Activated CD4-positive, alpha-beta T cell treated with anti-CD3 and anti-CD28 coated beads, Interleukin-2, amount 10 ng/mL, durations not matched to agents 7 days and 5 days (primary cell): Measurements from ENCODE around the gene RAB3D. TPM values are rescaled to one million over a fixed set of nuclear protein-coding genes. Genes with fewer than 3 reads are reported as not detected.

Source experiments
- CTCF ChIA-PET: fragments of 350-600 bp; sonication (Branson Sonifier 250); formaldehyde crosslinking; loops from one replicate; lab custom pipeline; 2021; ENCODE audit warnings: antibody characterized with exemption; lab: Charles Lee
- POLR2A ChIA-PET: fragments of 350-600 bp; sonication (Branson Sonifier 250); formaldehyde crosslinking; loops from one replicate; lab custom pipeline; 2021; ENCODE audit warnings: antibody characterized with exemption; lab: Charles Lee
- DNase-seq: peaks from one replicate; pipeline ENCODE4 v3.0.0-alpha.2; 2020
- H3K27ac Mint-ChIP-seq: one replicate; pipeline ENCODE4 v1.8.0; 2021; ENCODE audit warnings: mild to moderate bottlenecking, moderate library complexity, mixed read lengths
- H3K27me3 Mint-ChIP-seq: one replicate; pipeline ENCODE4 v1.8.0; 2021; ENCODE audit warnings: mixed read lengths
- H3K36me3 Mint-ChIP-seq: one replicate; pipeline ENCODE4 v1.8.0; 2021; ENCODE audit warnings: low read depth, mixed read lengths
- H3K4me1 Mint-ChIP-seq: one replicate; pipeline ENCODE4 v1.8.0; 2021; ENCODE audit warnings: mixed read lengths
- H3K4me3 Mint-ChIP-seq: one replicate; pipeline ENCODE4 v1.8.0; 2021; ENCODE audit warnings: mild to moderate bottlenecking, moderate library complexity, mixed read lengths
- H3K9me3 Mint-ChIP-seq: one replicate; pipeline ENCODE4 v1.8.0; 2021; ENCODE audit warnings: mixed read lengths
- total RNA-seq, 2 experiments: library from RNA; stranded (reverse); gene quantifications; one replicate each; pipeline ENCODE4 v1.2.3, GENCODE V29; 2021

The RAB3D gene
- total RNA-seq, 2 experiments from 2014 or later = 3.2 to 3.6 TPM

- H3K9me3 Mint-ChIP-seq = no peaks in the 10 kb centered on the region
- peaks cover 44% of the 10 kb centered on the region for H3K27me3 Mint-ChIP-seq
- H3K36me3 Mint-ChIP-seq = no peaks in the 10 kb centered on the region
- CTCF ChIA-PET = interaction anchor here (0.6 to 1.5 kb wide), 2 partner anchors 186 to 793 kb away, joined by 4 read pairs; no protein-coding TSS in a partner anchor
- no peak overlapping the region for H3K27ac Mint-ChIP-seq
- DNase-seq = no peak
- no peak overlapping the region for H3K4me3 Mint-ChIP-seq
- POLR2A ChIA-PET = no interaction called here
- peaks cover 9% of the 10 kb centered on the region for H3K4me1 Mint-ChIP-seq
These were observed 43.2 kb downstream of the RAB3D start for GRCh38 chr19:11296264-11296663.

- CTCF ChIA-PET = interaction anchor here (0.6 to 1.5 kb wide), 2 partner anchors 187 to 794 kb away, joined by 4 read pairs; no protein-coding TSS in a partner anchor
- Mint-ChIP-seq H3K27me3 (peaks cover 43% of the 10 kb centered on the region), H3K27ac (no peak within 1 kb of the TSS), H3K4me3 (no peak within 1 kb of the TSS), H3K4me1 (peaks cover 9% of the 10 kb centered on the region), H3K36me3 (no peaks in the 10 kb centered on the region), H3K9me3 (no peaks in the 10 kb centered on the region)
- POLR2A ChIA-PET = no interaction called here
- no peak for DNase-seq
These were observed 43.7 kb downstream of the RAB3D start, which contains the start of gene TSPAN16 for GRCh38 chr19:11295665-11296245. Gene TSPAN16, plus strand, starts transcription at chr19:11296160. Its CDS starts 138 bp downstream, at chr19:11296298.

GRCh38 chr19:11295180-11295579 lies 44.3 kb downstream of the RAB3D start:
- H3K4me1 Mint-ChIP-seq = peaks cover 9% of the 10 kb centered on the region
- no peaks in the 10 kb centered on the region for H3K36me3 Mint-ChIP-seq
- no peak overlapping the region for H3K27ac Mint-ChIP-seq
- no peak overlapping the region for H3K4me3 Mint-ChIP-seq
- POLR2A ChIA-PET = no interaction called here
- DNase-seq = no peak
- CTCF ChIA-PET = interaction anchor here (1.5 kb wide), 1 partner anchor 187 kb away, joined by 4 read pairs; no protein-coding TSS in a partner anchor
- no peaks in the 10 kb centered on the region for H3K9me3 Mint-ChIP-seq
- peaks cover 42% of the 10 kb centered on the region for H3K27me3 Mint-ChIP-seq

DNA sequence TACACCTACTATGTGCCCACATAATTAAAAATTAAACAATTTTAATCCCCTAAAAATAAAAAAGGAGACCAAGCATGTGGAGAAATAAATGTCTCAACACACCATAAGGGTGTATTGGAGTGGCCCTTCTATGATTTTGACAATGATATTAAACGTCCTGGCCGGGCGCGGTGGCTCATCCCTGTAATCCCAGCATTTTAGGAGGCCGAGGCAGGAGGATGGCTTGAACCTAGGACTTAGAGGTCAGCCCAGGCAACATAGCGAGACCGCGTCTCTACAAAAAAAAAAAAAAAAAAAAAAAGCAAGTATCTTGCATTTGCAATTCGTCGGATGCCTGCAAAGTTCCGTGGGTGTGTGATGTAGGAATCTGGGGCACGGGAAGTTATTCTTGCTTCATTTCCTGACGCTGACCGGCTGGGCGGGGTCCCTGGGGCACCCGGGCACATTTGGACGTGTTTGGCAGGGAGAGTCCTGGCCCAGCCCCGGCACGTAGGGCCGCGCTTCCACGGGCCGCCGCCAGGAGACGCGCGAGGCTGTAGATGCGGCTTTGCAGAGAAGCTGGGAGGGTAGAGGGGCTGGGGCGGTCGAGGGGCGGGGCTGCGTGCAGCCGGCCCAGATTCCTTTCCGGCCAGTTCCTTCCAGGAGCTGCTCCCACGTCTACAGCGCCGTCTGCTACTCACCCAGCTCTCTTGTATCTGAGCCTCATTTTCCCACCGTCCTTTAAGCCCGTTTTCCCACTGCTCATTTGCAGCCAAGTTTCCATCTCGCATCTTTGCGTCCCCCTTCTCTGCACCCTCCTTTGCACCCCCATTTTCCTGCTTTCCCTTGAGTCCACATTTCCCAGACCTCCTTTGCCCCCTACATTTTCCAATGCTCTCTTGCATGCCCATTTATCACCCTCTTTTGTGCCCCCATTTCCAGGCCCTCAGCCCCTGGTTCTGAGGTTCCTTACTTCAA lies 45.7 kb downstream of the RAB3D start:
- Mint-ChIP-seq H3K4me1 (peaks cover 9% of the 10 kb centered on the region), H3K36me3 (no peaks in the 10 kb centered on the region), H3K4me3 (no peak overlapping the region), H3K27ac (no peak overlapping the region), H3K27me3 (peaks cover 51% of the 10 kb centered on the region), H3K9me3 (no peaks in the 10 kb centered on the region)
- peak; percentile 69 for DNase-seq
- ChIA-PET CTCF (interaction anchor here (0.6 to 1.3 kb wide), 11 partner anchors 14 to 738 kb away, joined by 3 to 4 read pairs (median 3); no protein-coding TSS in a partner anchor), POLR2A (no interaction called here)

DNA sequence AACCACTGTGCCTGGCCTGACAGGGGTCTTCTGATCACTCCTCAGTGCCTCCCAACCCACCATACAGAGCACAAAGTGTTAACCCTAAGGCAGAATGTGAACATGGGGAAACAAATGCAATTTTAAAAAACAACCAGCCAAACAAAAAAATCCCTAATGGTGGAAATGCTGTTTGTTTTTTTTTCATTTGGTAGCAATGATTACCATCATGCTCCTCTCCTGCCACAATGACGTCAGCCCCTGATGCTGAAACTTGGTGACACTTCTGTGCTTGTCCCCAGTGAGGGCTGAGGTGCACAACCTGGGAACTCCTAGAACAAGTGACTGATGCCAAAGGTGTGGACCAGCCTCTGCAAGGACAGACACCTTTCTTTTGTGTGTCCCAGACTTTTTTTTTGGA lies 47.5 kb downstream of the RAB3D start:
- H3K36me3 Mint-ChIP-seq = no peaks in the 10 kb centered on the region
- POLR2A ChIA-PET = no interaction called here
- DNase-seq = no peak
- CTCF ChIA-PET = interaction anchor here (1.0 kb wide), 1 partner anchor 89 kb away, joined by 4 read pairs; no protein-coding TSS in a partner anchor
- H3K27ac Mint-ChIP-seq = no peak overlapping the region
- peaks cover 61% of the 10 kb centered on the region for H3K27me3 Mint-ChIP-seq
- H3K4me1 Mint-ChIP-seq = peaks cover 9% of the 10 kb centered on the region
- no peak overlapping the region for H3K4me3 Mint-ChIP-seq
- no peaks in the 10 kb centered on the region for H3K9me3 Mint-ChIP-seq

- POLR2A ChIA-PET = no interaction called here
- H3K27me3 Mint-ChIP-seq = peaks cover 62% of the 10 kb centered on the region
- H3K27ac Mint-ChIP-seq = no peak overlapping the region
These were observed 48.0 kb downstream of the RAB3D start for GRCh38 chr19:11291415-11291814.

GRCh38 chr19:11290256-11290655 lies 49.2 kb downstream of the RAB3D start:
- DNase-seq = no peak
- no peak overlapping the region for H3K4me3 Mint-ChIP-seq
- H3K27me3 Mint-ChIP-seq = peaks cover 56% of the 10 kb centered on the region
- CTCF ChIA-PET = interaction anchor here (0.7 to 1.0 kb wide), 3 partner anchors 126 to 192 kb away, joined by 3 to 6 read pairs (median 5); no protein-coding TSS in a partner anchor
- peaks cover 9% of the 10 kb centered on the region for H3K4me1 Mint-ChIP-seq
- no peaks in the 10 kb centered on the region for H3K36me3 Mint-ChIP-seq
- H3K9me3 Mint-ChIP-seq = no peaks in the 10 kb centered on the region
- H3K27ac Mint-ChIP-seq = no peak overlapping the region
- POLR2A ChIA-PET = interaction anchor here (0.8 kb wide), 1 partner anchor 85 kb away, joined by 3 read pairs; no protein-coding TSS in a partner anchor

More at GRCh38 chr19:11291415-11291814, 48.0 kb downstream of the RAB3D start:
- Mint-ChIP-seq H3K4me1 (peaks cover 9% of the 10 kb centered on the region), H3K9me3 (no peaks in the 10 kb centered on the region), H3K4me3 (no peak overlapping the region), H3K36me3 (no peaks in the 10 kb centered on the region)
- CTCF ChIA-PET = interaction anchor here (1.0 to 1.3 kb wide), 2 partner anchors 10 to 144 kb away, joined by 3 to 4 read pairs; partner anchors contain the start of genes ODAD3 and PRKCSH
- no peak for DNase-seq

DNA sequence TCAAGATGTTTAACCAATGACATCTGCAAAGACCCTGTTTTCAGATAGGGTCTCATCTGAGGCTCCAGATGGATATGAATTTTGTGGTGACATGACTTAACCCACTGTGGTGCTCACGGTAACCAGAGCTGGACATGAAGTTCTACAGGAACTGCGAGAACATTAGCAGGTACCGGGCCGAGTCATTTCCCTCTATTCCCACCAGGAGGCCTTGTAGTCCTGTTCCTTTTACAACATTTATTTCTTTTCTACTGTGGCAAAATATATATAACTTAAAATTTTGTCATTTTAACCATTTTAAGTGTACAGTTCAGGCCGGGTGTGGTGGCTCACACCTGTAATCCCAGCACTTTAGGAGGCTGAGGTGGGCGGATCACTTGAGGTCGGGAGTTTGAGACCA lies 51.1 kb downstream of the RAB3D start:
- ChIA-PET CTCF (interaction anchor here (0.5 kb wide), 1 partner anchor 96 kb away, joined by 3 read pairs; the partner anchor contains the start of gene EPOR), POLR2A (no interaction called here)
- H3K27ac Mint-ChIP-seq = no peak overlapping the region
- DNase-seq = no peak
- H3K27me3 Mint-ChIP-seq = peaks cover 61% of the 10 kb centered on the region
- no peaks in the 10 kb centered on the region for H3K9me3 Mint-ChIP-seq
- H3K4me3 Mint-ChIP-seq = no peak overlapping the region
- no peaks in the 10 kb centered on the region for H3K36me3 Mint-ChIP-seq
- peaks cover 1% of the 10 kb centered on the region for H3K4me1 Mint-ChIP-seq

- no peaks in the 10 kb centered on the region for H3K4me1 Mint-ChIP-seq
- no peak for DNase-seq
- no peak overlapping the region for H3K4me3 Mint-ChIP-seq
- POLR2A ChIA-PET = no interaction called here
- no peak overlapping the region for H3K27ac Mint-ChIP-seq
- H3K27me3 Mint-ChIP-seq = peaks cover 72% of the 10 kb centered on the region
- H3K9me3 Mint-ChIP-seq = no peaks in the 10 kb centered on the region
- no peaks in the 10 kb centered on the region for H3K36me3 Mint-ChIP-seq
- CTCF ChIA-PET = interaction anchor here (0.9 kb wide), 1 partner anchor 196 kb away, joined by 3 read pairs; no protein-coding TSS in a partner anchor
These were observed 53.0 kb downstream of the RAB3D start for GRCh38 chr19:11286312-11286974.

DNA sequence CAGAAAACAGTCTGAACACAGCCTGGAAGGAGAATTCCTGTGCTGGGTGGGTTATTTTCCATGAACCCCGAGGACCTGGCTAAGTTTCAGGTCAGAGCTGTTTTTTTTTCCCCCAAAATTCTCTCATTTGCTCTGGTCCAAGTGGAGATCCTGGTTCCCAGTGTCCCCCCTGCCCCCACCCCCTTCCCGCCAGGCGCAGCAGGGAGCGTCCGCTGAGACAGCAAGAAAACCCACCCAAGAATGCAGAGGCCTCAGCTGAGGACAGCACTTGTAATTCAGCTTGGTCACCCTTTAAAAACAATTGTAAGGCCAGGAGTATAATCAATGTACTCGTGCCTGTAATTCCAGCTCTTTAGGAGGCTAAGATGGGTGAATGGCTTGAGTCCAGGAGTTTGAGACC lies 54.9 kb downstream of the RAB3D start:
- CTCF ChIA-PET = interaction anchor here (1.9 kb wide), 1 partner anchor 97 kb away, joined by 4 read pairs; no protein-coding TSS in a partner anchor
- no peaks in the 10 kb centered on the region for H3K36me3 Mint-ChIP-seq
- no peak for DNase-seq
- POLR2A ChIA-PET = no interaction called here
- no peak overlapping the region for H3K27ac Mint-ChIP-seq
- H3K9me3 Mint-ChIP-seq = peaks cover 2% of the 10 kb centered on the region
- peaks cover 64% of the 10 kb centered on the region for H3K27me3 Mint-ChIP-seq
- peaks cover 10% of the 10 kb centered on the region for H3K4me1 Mint-ChIP-seq
- no peak overlapping the region for H3K4me3 Mint-ChIP-seq

- Mint-ChIP-seq H3K27me3 (peaks cover 59% of the 10 kb centered on the region), H3K4me1 (peaks cover 14% of the 10 kb centered on the region), H3K27ac (no peak overlapping the region), H3K36me3 (no peaks in the 10 kb centered on the region), H3K9me3 (peaks cover 12% of the 10 kb centered on the region), H3K4me3 (no peak overlapping the region)
- ChIA-PET POLR2A (no interaction called here), CTCF (interaction anchor here (1.1 to 1.9 kb wide), 2 partner anchors 10 to 15 kb away, joined by 3 to 5 read pairs; no protein-coding TSS in a partner anchor)
- DNase-seq = no peak
These were observed 58.0 kb downstream of the RAB3D start for GRCh38 chr19:11281356-11282049.
